ENCODE measurements around the gene TNFRSF12A. TPM values are rescaled to one million over a fixed set of nuclear protein-coding genes. Genes with fewer than 3 reads are reported as not detected.

Gene TNFRSF12A
- total and polyA plus RNA-seq, 2 of the 13 experiments (the other 11 are each of a cell fraction or from before 2014, with no cell fraction given) = 61.9 to 66.0 TPM

DNA sequence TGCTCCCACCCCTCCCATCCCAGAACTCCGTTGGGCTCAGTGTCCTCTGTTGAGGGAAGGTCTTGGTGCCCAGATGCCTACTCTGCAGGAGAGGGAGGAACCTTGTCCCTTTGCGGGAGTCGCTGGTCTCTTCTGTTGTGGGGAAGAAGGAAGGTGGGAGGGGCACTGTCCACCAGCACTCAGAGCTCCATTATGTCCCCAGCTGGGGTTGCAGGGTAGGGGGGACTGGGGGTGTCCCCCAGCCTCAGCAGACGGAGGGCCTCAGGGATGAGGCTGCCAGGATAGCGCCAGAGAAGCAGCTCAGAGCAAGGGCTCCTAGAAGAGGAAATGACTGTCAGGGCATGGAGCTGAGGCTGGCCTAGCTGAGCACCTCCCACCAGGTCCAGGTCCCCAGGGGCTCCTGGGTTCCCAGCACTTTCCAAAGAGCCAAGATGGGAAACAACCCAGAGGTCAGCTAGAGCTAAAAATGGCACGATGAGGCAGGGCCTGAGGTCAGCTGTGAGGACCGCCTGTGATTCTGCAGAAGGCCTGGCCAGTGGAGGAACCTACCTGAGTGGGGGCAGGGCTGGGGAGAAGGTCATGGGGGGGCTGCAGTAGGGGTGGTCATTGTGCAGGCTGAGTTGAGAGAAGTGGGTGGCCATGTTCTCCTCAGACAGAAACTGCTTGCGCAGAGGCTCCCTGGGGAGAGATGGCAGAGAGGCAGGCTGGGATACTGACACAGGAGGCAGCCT, 2.7 kb downstream of the TNFRSF12A start (continued):
- TF ChIP-seq, protein P1, sequence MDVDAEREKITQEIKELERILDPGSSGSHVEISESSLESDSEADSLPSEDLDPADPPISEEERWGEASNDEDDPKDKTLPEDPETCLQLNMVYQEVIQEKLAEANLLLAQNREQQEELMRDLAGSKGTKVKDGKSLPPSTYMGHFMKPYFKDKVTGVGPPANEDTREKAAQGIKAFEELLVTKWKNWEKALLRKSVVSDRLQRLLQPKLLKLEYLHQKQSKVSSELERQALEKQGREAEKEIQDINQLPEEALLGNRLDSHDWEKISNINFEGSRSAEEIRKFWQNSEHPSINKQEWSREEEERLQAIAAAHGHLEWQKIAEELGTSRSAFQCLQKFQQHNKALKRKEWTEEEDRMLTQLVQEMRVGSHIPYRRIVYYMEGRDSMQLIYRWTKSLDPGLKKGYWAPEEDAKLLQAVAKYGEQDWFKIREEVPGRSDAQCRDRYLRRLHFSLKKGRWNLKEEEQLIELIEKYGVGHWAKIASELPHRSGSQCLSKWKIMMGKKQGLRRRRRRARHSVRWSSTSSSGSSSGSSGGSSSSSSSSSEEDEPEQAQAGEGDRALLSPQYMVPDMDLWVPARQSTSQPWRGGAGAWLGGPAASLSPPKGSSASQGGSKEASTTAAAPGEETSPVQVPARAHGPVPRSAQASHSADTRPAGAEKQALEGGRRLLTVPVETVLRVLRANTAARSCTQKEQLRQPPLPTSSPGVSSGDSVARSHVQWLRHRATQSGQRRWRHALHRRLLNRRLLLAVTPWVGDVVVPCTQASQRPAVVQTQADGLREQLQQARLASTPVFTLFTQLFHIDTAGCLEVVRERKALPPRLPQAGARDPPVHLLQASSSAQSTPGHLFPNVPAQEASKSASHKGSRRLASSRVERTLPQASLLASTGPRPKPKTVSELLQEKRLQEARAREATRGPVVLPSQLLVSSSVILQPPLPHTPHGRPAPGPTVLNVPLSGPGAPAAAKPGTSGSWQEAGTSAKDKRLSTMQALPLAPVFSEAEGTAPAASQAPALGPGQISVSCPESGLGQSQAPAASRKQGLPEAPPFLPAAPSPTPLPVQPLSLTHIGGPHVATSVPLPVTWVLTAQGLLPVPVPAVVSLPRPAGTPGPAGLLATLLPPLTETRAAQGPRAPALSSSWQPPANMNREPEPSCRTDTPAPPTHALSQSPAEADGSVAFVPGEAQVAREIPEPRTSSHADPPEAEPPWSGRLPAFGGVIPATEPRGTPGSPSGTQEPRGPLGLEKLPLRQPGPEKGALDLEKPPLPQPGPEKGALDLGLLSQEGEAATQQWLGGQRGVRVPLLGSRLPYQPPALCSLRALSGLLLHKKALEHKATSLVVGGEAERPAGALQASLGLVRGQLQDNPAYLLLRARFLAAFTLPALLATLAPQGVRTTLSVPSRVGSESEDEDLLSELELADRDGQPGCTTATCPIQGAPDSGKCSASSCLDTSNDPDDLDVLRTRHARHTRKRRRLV (CRISPR knock-in tag; IDR thresholded peaks at IDR 0.05) = no peak; the same call in 1 of the 2 replicates
- TF ChIP-seq HDAC1 (CRISPR knock-in tag; IDR thresholded peaks at IDR 0.05) (peak; percentile 5; the same call in 1 of the 2 replicates), RBM22 (optimal IDR thresholded peaks at IDR 0.05; ENCODE audit: low read length) (peak; percentile 18), PHF8 (CRISPR knock-in tag; IDR thresholded peaks at IDR 0.05) (peak; percentile 8; the same call in 1 of the 2 replicates), MLLT10 (CRISPR knock-in tag; IDR thresholded peaks at IDR 0.05) (no peak), SP5 (CRISPR knock-in tag; IDR thresholded peaks at IDR 0.05; ENCODE audit: borderline replicate concordance, low read depth) (peak; percentile 9; the same call in 1 of the 2 replicates), YY1 (IDR thresholded peaks at IDR 0.05; ENCODE audit: insufficient read depth, insufficient replicate concordance, low read depth, low read length) (peak; percentile 13), ZEB1 (IDR thresholded peaks at IDR 0.05; ENCODE audit: insufficient replicate concordance, low read depth) (peak; percentile 46), ZNF33B (CRISPR knock-in tag; IDR thresholded peaks at IDR 0.05) (no peak), ZNF260 (CRISPR knock-in tag; IDR thresholded peaks at IDR 0.05; ENCODE audit: borderline replicate concordance, low read depth) (no peak), RBFOX2 (IDR thresholded peaks at IDR 0.05; ENCODE audit: low read depth, low read length) (0 out of 2 replicates have a peak, but pooled peaks have one; percentile 21), ZNF605 (CRISPR knock-in tag; IDR thresholded peaks at IDR 0.05) (0 out of 2 replicates have a peak, but pooled peaks have one; percentile 18), HES4 (CRISPR knock-in tag; IDR thresholded peaks at IDR 0.05; ENCODE audit: borderline replicate concordance) (0 out of 2 replicates have a peak, but pooled peaks have one; percentile 19), POLR2A (IDR thresholded peaks at IDR 0.05; ENCODE audit: insufficient read depth in 1 of 2, low read depth in 2 of 2, low read length in 2 of 2) (peak; percentile 41 to 71; a peak in 3 of 4 replicates), FOSL2 (CRISPR knock-in tag; IDR thresholded peaks at IDR 0.05) (0 out of 2 replicates have a peak, but pooled peaks have one; percentile 5), DPF2 (CRISPR knock-in tag; IDR thresholded peaks at IDR 0.05; ENCODE audit: borderline replicate concordance, low read depth) (0 out of 2 replicates have a peak, but pooled peaks have one; percentile 19)
- TF ChIP-seq, protein P2, sequence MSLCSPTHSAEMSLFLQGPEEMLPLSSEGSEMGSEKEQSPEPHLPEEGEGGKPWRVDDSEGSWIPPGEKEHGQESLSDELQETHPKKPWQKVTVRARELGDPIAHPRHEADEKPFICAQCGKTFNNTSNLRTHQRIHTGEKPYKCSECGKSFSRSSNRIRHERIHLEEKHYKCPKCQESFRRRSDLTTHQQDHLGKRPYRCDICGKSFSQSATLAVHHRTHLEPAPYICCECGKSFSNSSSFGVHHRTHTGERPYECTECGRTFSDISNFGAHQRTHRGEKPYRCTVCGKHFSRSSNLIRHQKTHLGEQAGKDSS (CRISPR knock-in tag; IDR thresholded peaks at IDR 0.05; ENCODE audit: borderline replicate concordance, low read depth) = peak; percentile 68
- TF ChIP-seq, protein P3, sequence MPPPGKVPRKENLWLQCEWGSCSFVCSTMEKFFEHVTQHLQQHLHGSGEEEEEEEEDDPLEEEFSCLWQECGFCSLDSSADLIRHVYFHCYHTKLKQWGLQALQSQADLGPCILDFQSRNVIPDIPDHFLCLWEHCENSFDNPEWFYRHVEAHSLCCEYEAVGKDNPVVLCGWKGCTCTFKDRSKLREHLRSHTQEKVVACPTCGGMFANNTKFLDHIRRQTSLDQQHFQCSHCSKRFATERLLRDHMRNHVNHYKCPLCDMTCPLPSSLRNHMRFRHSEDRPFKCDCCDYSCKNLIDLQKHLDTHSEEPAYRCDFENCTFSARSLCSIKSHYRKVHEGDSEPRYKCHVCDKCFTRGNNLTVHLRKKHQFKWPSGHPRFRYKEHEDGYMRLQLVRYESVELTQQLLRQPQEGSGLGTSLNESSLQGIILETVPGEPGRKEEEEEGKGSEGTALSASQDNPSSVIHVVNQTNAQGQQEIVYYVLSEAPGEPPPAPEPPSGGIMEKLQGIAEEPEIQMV (CRISPR knock-in tag; IDR thresholded peaks at IDR 0.05; ENCODE audit: low read depth) = 0 out of 2 replicates have a peak, but pooled peaks have one; percentile 38
- TF ChIP-seq, protein P4, sequence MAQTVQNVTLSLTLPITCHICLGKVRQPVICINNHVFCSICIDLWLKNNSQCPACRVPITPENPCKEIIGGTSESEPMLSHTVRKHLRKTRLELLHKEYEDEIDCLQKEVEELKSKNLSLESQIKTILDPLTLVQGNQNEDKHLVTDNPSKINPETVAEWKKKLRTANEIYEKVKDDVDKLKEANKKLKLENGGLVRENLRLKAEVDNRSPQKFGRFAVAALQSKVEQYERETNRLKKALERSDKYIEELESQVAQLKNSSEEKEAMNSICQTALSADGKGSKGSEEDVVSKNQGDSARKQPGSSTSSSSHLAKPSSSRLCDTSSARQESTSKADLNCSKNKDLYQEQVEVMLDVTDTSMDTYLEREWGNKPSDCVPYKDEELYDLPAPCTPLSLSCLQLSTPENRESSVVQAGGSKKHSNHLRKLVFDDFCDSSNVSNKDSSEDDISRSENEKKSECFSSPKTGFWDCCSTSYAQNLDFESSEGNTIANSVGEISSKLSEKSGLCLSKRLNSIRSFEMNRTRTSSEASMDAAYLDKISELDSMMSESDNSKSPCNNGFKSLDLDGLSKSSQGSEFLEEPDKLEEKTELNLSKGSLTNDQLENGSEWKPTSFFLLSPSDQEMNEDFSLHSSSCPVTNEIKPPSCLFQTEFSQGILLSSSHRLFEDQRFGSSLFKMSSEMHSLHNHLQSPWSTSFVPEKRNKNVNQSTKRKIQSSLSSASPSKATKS (CRISPR knock-in tag; IDR thresholded peaks at IDR 0.05) = no peak

Measured in HepG2 (cell line).